HepG2 (cell line): ENCODE data around the gene FNBP1L. TPM values are rescaled to one million over a fixed set of nuclear protein-coding genes. Genes with fewer than 3 reads are reported as not detected.

Source experiments
- ATAC-seq: fragments of 200-7000 bp; cut with Tn5 transposase; 3 replicates; pipeline ENCODE4 v1.9.1; 2020; ENCODE audit warnings: mild to moderate bottlenecking, moderate library complexity
- BruUV-seq: library from RNA; stranded (reverse); fragments of 400-500 nt; replicated peaks from 2 replicates; lab custom pipeline; 2021; lab: Mats Ljungman, UMichigan
- CTCF ChIA-PET: fragments of 300-600 bp; formaldehyde crosslinking; extraction: SDS; loops from one replicate; lab custom pipeline; 2021; ENCODE audit warnings: low total read pairs, inconsistent platforms, low intra/inter-chr PET ratio; lab: Yijun Ruan, JAX
- POLR2A ChIA-PET: fragments of 350-600 bp; sonication (Branson Sonifier 250); formaldehyde crosslinking; loops from one replicate; lab custom pipeline; 2020; ENCODE audit warnings: antibody characterized with exemption, inconsistent platforms; lab: Yijun Ruan, JAX
- DNase-seq: peaks from one replicate; pipeline ENCODE4 v3.0.0-alpha.2; 2015; ENCODE audit warnings: low spot score
- FAIRE-seq: peaks from 3 replicates; lab custom pipeline; 2011; peaks lifted over from hg19 to GRCh38; lab: Jason Lieb, UNC
- H2AFZ ChIP-seq: one replicate; pipeline ENCODE4 v1.6.1; 2011; ENCODE audit warnings: low read length, inconsistent platforms
- H3K27ac ChIP-seq: fragments of 300-600 bp; 3 replicates; pipeline ENCODE4 v1.8.0; 2011; ENCODE audit warnings: mixed run types, mild to moderate bottlenecking, mixed read lengths, low read length, inconsistent platforms; ENCODE audit not compliant: insufficient read depth; ENCODE audit errors: extremely low read length
- H3K27me3 ChIP-seq, 2 experiments: fragments of 200-600 bp in 1 of 2; 2 replicates in 1 of 2; 3 replicates in 1 of 2; pipeline versions ENCODE4 v1.6.0 to v1.8.0; 2011; ENCODE audit warnings: low read length in 2 of 2, mild to moderate bottlenecking in 2 of 2, moderate library complexity in 2 of 2, inconsistent platforms in 1 of 2; ENCODE audit not compliant: insufficient read depth in 2 of 2, control insufficient read depth in 1 of 2
- H3K36me3 ChIP-seq, 2 experiments: fragments of 200-600 bp in 1 of 2; replicated peaks in 1 of 2; 2 replicates in 1 of 2; 3 replicates in 1 of 2; pipeline versions ENCODE4 v1.5.1 to v1.8.0; 2011; ENCODE audit warnings: low read length in 2 of 2, inconsistent platforms in 1 of 2; ENCODE audit not compliant: insufficient read depth in 2 of 2, control insufficient read depth in 1 of 2
- H3K4me1 ChIP-seq: 2 replicates; pipeline ENCODE4 v1.5.1; 2012; ENCODE audit warnings: low read length, inconsistent platforms; ENCODE audit not compliant: insufficient read depth
- H3K4me2 ChIP-seq: 2 replicates; pipeline ENCODE4 v1.6.0; 2011; ENCODE audit warnings: low read depth, low read length, inconsistent platforms
- H3K4me3 ChIP-seq, 3 experiments: fragments of 200-600 bp in 1 of 3; sonication (generic), shearing (Covaris generic) in 1 of 3; replicated peaks in 1 of 3; 2 replicates each; pipeline ENCODE4 v1.5.1; 2011 to 2016; ENCODE audit warnings: low read length in 3 of 3, inconsistent platforms in 2 of 3, low read depth in 2 of 3, mild to moderate bottlenecking in 2 of 3, control low read depth in 1 of 3, mixed read lengths in 1 of 3; ENCODE audit not compliant: insufficient read depth in 1 of 3
- H3K79me2 ChIP-seq: one replicate; pipeline ENCODE4 v1.6.1; 2011; ENCODE audit warnings: low read length, inconsistent platforms; ENCODE audit not compliant: insufficient read depth
- H3K9ac ChIP-seq: 2 replicates; pipeline ENCODE4 v1.6.0; 2011; ENCODE audit warnings: mild to moderate bottlenecking, low read depth, low read length, inconsistent platforms; ENCODE audit not compliant: insufficient read depth
- H3K9me3 ChIP-seq: 2 replicates; pipeline ENCODE4 v1.5.1; 2012; ENCODE audit warnings: mild to moderate bottlenecking, low read length
- H4K20me1 ChIP-seq: 2 replicates; pipeline ENCODE4 v1.6.0; 2011; ENCODE audit warnings: inconsistent platforms, mild to moderate bottlenecking, low read length, moderate library complexity; ENCODE audit not compliant: insufficient read depth
- MED13 ChIP-seq: sonication (generic); formaldehyde crosslinking; IDR thresholded peaks from 2 replicates; pipeline ENCODE4 v1.5.0; 2020; ENCODE audit warnings: missing genetic modification reagents
- MTA3 ChIP-seq: sonication (generic); formaldehyde crosslinking; IDR thresholded peaks from 2 replicates; pipeline ENCODE4 v1.4.0; 2020; ENCODE audit warnings: missing genetic modification reagents
- STAG1 ChIP-seq: sonication (generic); formaldehyde crosslinking; IDR thresholded peaks from 2 replicates; pipeline ENCODE4 v1.4.0; 2020; ENCODE audit warnings: missing genetic modification reagents
- ZBTB21 ChIP-seq: sonication (generic); formaldehyde crosslinking; IDR thresholded peaks from 2 replicates; pipeline ENCODE4 v1.4.0; 2020; ENCODE audit warnings: missing genetic modification reagents
- ZNF136 ChIP-seq: sonication (generic); formaldehyde crosslinking; IDR thresholded peaks from 2 replicates; pipeline ENCODE4 v1.8.1; 2022; ENCODE audit warnings: low read depth, mild to moderate bottlenecking, moderate library complexity, missing genetic modification reagents
- ZNF563 ChIP-seq: sonication (generic); formaldehyde crosslinking; IDR thresholded peaks from 2 replicates; pipeline ENCODE4 v1.8.0; 2022; ENCODE audit warnings: mild to moderate bottlenecking, moderate library complexity, missing genetic modification reagents
- WGBS: methylation state at CpG from one replicate; pipeline ENCODE4 v1.1.6; 2017; ENCODE audit warnings: low lambda C conversion rate; 5-methylcytosine and 5-hydroxymethylcytosine counted together
- in situ Hi-C: cut with HindIII; loops from 2 replicates; pipeline ENCODE4 v1.10.0; 2017; ENCODE audit warnings: low pct_unique_long_range_greater_than_20kb; ENCODE audit not compliant: extremely low pct_ligation_motif_present
- intact Hi-C: fragments of 100-400 bp; cut with micrococcal nuclease; formaldehyde crosslinking; loops from one replicate; pipeline ENCODE4 v1.10.0; 2022; ENCODE audit not compliant: unreplicated experiment
- polyA plus RNA-seq, 8 experiments: library from polyadenylated mRNA; depleted of rRNA in 3 of 8; stranded (reverse) in 7 of 8; unstranded in 1 of 8; fragments of >200 nt; fragmentation: Illumina TruSeq in 4 of 8; extraction: Trizol in 4 of 8; gene quantifications; 2 replicates each; pipeline versions ENCODE4 v1.2.1 to v1.2.3, GENCODE V29; 2011 to 2016; ENCODE audit warnings: low read depth in 4 of 8, missing spikeins in 1 of 8, mixed read lengths in 1 of 8; ENCODE audit not compliant: insufficient read depth in 1 of 8
- total RNA-seq, 5 experiments: library from RNA; depleted of rRNA; stranded (reverse); fragments of >200 nt; fragmentation: Illumina TruSeq; extraction: Trizol; gene quantifications; 2 replicates each; pipeline ENCODE4 v1.2.3, GENCODE V29; 2016; ENCODE audit warnings: low read depth in 1 of 5
- TF ChIP-seq, protein P1 (sequence below): sonication (generic); formaldehyde crosslinking; IDR thresholded peaks from 2 replicates; pipeline ENCODE4 v1.9.0; 2022; ENCODE audit warnings: missing genetic modification reagents, mild to moderate bottlenecking, borderline replicate concordance
- TF ChIP-seq, protein P2 (sequence below), 2 experiments: sonication (generic) in 1 of 2; formaldehyde crosslinking in 1 of 2; IDR thresholded peaks; 2 replicates each; pipeline versions ENCODE4 v1.5.1 to v1.6.1; 2011 to 2020; ENCODE audit warnings: borderline replicate concordance in 1 of 2, low read depth in 1 of 2, low read length in 1 of 2, mild to moderate bottlenecking in 1 of 2, missing genetic modification reagents in 1 of 2, moderate library complexity in 1 of 2
- TF ChIP-seq, protein P3 (sequence below): sonication (generic); formaldehyde crosslinking; IDR thresholded peaks from 2 replicates; pipeline ENCODE4 v1.8.0; 2022; ENCODE audit warnings: missing genetic modification reagents, mild to moderate bottlenecking, inconsistent platforms, borderline replicate concordance
- TF ChIP-seq, protein P4 (sequence below): sonication (generic); formaldehyde crosslinking; IDR thresholded peaks from 2 replicates; pipeline ENCODE4 v1.5.0; 2020; ENCODE audit warnings: mild to moderate bottlenecking, missing genetic modification reagents, borderline replicate concordance
- TF ChIP-seq, protein P5 (sequence below): sonication (generic); formaldehyde crosslinking; conservative IDR thresholded peaks from 2 replicates; pipeline ENCODE4 v1.5.0; 2020; ENCODE audit warnings: missing genetic modification reagents

The FNBP1L gene
- total and polyA plus RNA-seq, 2 of the 13 experiments (the other 11 are each of a cell fraction or from before 2014, with no cell fraction given) = 24.1 to 27.1 TPM

DNA sequence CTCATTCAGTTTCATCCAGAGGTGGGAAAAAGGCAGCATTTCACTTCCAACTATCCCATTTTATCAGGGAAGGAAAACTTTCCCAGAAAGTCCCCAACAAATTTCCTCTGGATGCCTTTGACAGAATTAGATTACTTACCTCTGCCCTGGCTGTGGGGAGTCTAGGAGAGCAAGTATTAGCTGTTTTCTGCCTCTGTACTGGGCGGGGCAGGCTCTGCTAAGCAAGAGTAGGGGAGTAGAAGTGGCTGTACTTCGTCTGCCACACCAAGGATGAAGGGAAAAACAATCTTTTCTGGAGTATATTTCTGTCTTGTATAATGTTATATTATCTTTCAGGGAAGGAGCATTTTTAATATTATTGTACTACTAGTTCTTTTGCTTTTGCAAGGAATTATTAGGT is 78.5 kb downstream of the FNBP1L start:
- Histone ChIP-seq H3K4me2 (no peak overlapping the region), H4K20me1 (no peaks in the 10 kb centered on the region), H3K27ac (no peak overlapping the region), H3K9me3 (no peaks in the 10 kb centered on the region), H3K79me2 (no peaks in the 10 kb centered on the region), H2AFZ (no peak overlapping the region), H3K36me3 (peaks cover 2 to 33% of the 10 kb centered on the region in 2 experiments; a peak in 3 of 5 replicates), H3K4me1 (no peaks in the 10 kb centered on the region), H3K9ac (no peak overlapping the region), H3K4me3 (no peak overlapping the region), H3K27me3 (no peaks in the 10 kb centered on the region)
- FAIRE-seq = no peak
- WGBS = 91% methylated on average over 2 of the region's 2 CpGs
- in situ Hi-C loops = no loop called here
- CTCF ChIA-PET = no interaction called here
- ATAC-seq = no peak
- no TSS peak for BruUV-seq
- DNase-seq = no peak
- POLR2A ChIA-PET = no interaction called here
- intact Hi-C loops = no loop called here
- TF ChIP-seq ZNF136 (no peak), MTA3 (CRISPR knock-in tag) (no peak), ZBTB21 (CRISPR knock-in tag) (no peak), MED13 (CRISPR knock-in tag) (no peak), ZNF563 (no peak), STAG1 (CRISPR knock-in tag) (no peak)
- TF ChIP-seq, protein P1, sequence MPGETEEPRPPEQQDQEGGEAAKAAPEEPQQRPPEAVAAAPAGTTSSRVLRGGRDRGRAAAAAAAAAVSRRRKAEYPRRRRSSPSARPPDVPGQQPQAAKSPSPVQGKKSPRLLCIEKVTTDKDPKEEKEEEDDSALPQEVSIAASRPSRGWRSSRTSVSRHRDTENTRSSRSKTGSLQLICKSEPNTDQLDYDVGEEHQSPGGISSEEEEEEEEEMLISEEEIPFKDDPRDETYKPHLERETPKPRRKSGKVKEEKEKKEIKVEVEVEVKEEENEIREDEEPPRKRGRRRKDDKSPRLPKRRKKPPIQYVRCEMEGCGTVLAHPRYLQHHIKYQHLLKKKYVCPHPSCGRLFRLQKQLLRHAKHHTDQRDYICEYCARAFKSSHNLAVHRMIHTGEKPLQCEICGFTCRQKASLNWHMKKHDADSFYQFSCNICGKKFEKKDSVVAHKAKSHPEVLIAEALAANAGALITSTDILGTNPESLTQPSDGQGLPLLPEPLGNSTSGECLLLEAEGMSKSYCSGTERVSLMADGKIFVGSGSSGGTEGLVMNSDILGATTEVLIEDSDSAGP (CRISPR knock-in tag) = no peak
- TF ChIP-seq, protein P2, sequence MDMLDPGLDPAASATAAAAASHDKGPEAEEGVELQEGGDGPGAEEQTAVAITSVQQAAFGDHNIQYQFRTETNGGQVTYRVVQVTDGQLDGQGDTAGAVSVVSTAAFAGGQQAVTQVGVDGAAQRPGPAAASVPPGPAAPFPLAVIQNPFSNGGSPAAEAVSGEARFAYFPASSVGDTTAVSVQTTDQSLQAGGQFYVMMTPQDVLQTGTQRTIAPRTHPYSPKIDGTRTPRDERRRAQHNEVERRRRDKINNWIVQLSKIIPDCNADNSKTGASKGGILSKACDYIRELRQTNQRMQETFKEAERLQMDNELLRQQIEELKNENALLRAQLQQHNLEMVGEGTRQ (IDR thresholded peaks at IDR 0.05; ENCODE audit: low read depth, low read length) = no peak
- TF ChIP-seq, protein P2 (CRISPR knock-in tag; IDR thresholded peaks at IDR 0.05; ENCODE audit: borderline replicate concordance) = no peak
- TF ChIP-seq, protein P3, sequence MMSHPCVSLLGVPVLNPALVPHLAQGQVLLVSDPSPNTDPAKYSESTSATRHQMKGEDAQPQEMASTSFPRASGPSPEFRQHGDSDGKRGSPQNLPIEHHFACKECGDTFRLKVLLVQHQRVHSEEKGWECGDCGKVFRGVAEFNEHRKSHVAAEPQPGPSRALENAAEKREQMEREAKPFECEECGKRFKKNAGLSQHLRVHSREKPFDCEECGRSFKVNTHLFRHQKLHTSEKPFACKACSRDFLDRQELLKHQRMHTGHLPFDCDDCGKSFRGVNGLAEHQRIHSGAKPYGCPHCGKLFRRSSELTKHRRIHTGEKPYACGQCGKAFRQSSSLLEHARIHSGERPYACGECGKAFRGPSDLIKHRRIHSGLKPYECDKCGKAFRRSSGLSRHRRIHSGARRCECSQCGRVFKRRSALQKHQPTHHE = no peak
- TF ChIP-seq, protein P4, sequence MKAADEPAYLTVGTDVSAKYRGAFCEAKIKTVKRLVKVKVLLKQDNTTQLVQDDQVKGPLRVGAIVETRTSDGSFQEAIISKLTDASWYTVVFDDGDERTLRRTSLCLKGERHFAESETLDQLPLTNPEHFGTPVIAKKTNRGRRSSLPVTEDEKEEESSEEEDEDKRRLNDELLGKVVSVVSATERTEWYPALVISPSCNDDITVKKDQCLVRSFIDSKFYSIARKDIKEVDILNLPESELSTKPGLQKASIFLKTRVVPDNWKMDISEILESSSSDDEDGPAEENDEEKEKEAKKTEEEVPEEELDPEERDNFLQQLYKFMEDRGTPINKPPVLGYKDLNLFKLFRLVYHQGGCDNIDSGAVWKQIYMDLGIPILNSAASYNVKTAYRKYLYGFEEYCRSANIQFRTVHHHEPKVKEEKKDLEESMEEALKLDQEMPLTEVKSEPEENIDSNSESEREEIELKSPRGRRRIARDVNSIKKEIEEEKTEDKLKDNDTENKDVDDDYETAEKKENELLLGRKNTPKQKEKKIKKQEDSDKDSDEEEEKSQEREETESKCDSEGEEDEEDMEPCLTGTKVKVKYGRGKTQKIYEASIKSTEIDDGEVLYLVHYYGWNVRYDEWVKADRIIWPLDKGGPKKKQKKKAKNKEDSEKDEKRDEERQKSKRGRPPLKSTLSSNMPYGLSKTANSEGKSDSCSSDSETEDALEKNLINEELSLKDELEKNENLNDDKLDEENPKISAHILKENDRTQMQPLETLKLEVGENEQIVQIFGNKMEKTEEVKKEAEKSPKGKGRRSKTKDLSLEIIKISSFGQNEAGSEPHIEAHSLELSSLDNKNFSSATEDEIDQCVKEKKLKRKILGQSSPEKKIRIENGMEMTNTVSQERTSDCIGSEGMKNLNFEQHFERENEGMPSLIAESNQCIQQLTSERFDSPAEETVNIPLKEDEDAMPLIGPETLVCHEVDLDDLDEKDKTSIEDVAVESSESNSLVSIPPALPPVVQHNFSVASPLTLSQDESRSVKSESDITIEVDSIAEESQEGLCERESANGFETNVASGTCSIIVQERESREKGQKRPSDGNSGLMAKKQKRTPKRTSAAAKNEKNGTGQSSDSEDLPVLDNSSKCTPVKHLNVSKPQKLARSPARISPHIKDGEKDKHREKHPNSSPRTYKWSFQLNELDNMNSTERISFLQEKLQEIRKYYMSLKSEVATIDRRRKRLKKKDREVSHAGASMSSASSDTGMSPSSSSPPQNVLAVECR (CRISPR knock-in tag) = no peak
- TF ChIP-seq, protein P5, sequence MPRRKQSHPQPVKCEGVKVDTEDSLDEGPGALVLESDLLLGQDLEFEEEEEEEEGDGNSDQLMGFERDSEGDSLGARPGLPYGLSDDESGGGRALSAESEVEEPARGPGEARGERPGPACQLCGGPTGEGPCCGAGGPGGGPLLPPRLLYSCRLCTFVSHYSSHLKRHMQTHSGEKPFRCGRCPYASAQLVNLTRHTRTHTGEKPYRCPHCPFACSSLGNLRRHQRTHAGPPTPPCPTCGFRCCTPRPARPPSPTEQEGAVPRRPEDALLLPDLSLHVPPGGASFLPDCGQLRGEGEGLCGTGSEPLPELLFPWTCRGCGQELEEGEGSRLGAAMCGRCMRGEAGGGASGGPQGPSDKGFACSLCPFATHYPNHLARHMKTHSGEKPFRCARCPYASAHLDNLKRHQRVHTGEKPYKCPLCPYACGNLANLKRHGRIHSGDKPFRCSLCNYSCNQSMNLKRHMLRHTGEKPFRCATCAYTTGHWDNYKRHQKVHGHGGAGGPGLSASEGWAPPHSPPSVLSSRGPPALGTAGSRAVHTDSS (CRISPR knock-in tag) = no peak
